AG04450 (cell line): ENCODE measurements around the gene MPND. TPM values are rescaled to one million over a fixed set of nuclear protein-coding genes. Genes with fewer than 3 reads are reported as not detected.
A peak's percentile ranks its signal among the peaks of the same experiment; 100 is the strongest.

Experiments
- CTCF ChIA-PET: fragments of 300-600, 350-600 bp; formaldehyde crosslinking; extraction: SDS; loops from one replicate; lab custom pipeline; 2022; ENCODE audit warnings: antibody characterized with exemption, inconsistent platforms; lab: Charles Lee
- POLR2A ChIA-PET: fragments of 350-600 bp; formaldehyde crosslinking; extraction: SDS; loops from one replicate; lab custom pipeline; 2021; ENCODE audit warnings: antibody characterized with exemption, inconsistent platforms; lab: Yijun Ruan, JAX
- DNase-seq: peaks from one replicate; pipeline ENCODE4 v3.0.0-alpha.2; 2011; ENCODE audit warnings: low read depth, low spot score
- H3K27ac ChIP-seq: one replicate; pipeline ENCODE4 v1.5.1; 2012; ENCODE audit warnings: low read depth, low read length, control low read depth
- H3K27me3 ChIP-seq: one replicate; pipeline ENCODE4 v1.6.0; 2012; ENCODE audit warnings: low read length; ENCODE audit not compliant: control insufficient read depth, insufficient read depth
- H3K4me3 ChIP-seq: 2 replicates; pipeline ENCODE4 v1.5.1; 2011; ENCODE audit warnings: mild to moderate bottlenecking, low read depth, low read length, control low read depth
- H3K9me3 ChIP-seq: 2 replicates; pipeline ENCODE4 v1.5.1; 2012; ENCODE audit warnings: low read length; ENCODE audit not compliant: control insufficient read depth, insufficient read depth
- CTCF ChIP-seq: IDR thresholded peaks from 2 replicates; pipeline ENCODE4 v1.5.1; 2011; ENCODE audit warnings: low read depth, low read length, control low read depth, inconsistent platforms
- polyA plus RNA-seq: library from polyadenylated mRNA; depleted of rRNA; stranded (reverse); fragments of >200 nt; gene quantifications from 2 replicates; pipeline ENCODE4 v1.2.3, GENCODE V29; 2011

MPND gene
- polyA plus RNA-seq, 1 experiment = 5.1 TPM

GRCh38 chr19:4367781-4368127 is 24.4 kb downstream of the MPND start:
- Histone ChIP-seq H3K4me3 (no peak overlapping the region), H3K27ac (no peak overlapping the region), H3K9me3 (no peaks in the 10 kb centered on the region; the same call in 1 of the 2 replicates), H3K27me3 (no peaks in the 10 kb centered on the region)
- no peak for TF ChIP-seq CTCF
- DNase-seq = no peak
- CTCF ChIA-PET = interaction anchor here (1.4 kb wide), 1 partner anchor 16 kb away, joined by 3 read pairs; no protein-coding TSS in a partner anchor
- POLR2A ChIA-PET = no interaction called here

- POLR2A ChIA-PET = interaction anchor here (0.6 to 0.9 kb wide), 2 partner anchors 30 to 76 kb away, joined by 3 to 4 read pairs; no protein-coding TSS in a partner anchor
- no peak overlapping the region for H3K4me3 ChIP-seq
- no peak for TF ChIP-seq CTCF
- H3K9me3 ChIP-seq = no peaks in the 10 kb centered on the region; the same call in 1 of the 2 replicates
- no peak overlapping the region for H3K27ac ChIP-seq
- no peak for DNase-seq
- CTCF ChIA-PET = interaction anchor here (1.4 kb wide), 1 partner anchor 16 kb away, joined by 3 read pairs; no protein-coding TSS in a partner anchor
- H3K27me3 ChIP-seq = no peaks in the 10 kb centered on the region
These were observed 24.9 kb downstream of the MPND start for GRCh38 chr19:4368128-4368820.

GRCh38 chr19:4369109-4369887 is 25.9 kb downstream of the MPND start:
- ChIA-PET CTCF (interaction anchor here (1.0 to 1.1 kb wide), 2 partner anchors 16 kb away, joined by 3 to 4 read pairs; no protein-coding TSS in a partner anchor), POLR2A (interaction anchor here (0.9 kb wide), 1 partner anchor 75 kb away, joined by 3 read pairs; no protein-coding TSS in a partner anchor)
- no peak for DNase-seq
- TF ChIP-seq CTCF = no peak
- Histone ChIP-seq H3K9me3 (no peaks in the 10 kb centered on the region; the same call in 1 of the 2 replicates), H3K4me3 (no peak overlapping the region), H3K27ac (peak overlapping the region; percentile 39), H3K27me3 (no peaks in the 10 kb centered on the region)

GRCh38 chr19:4369888-4370260 is 26.5 kb downstream of the MPND start:
- Histone ChIP-seq H3K9me3 (no peaks in the 10 kb centered on the region; the same call in 1 of the 2 replicates), H3K27me3 (no peaks in the 10 kb centered on the region), H3K27ac (no peak overlapping the region), H3K4me3 (no peak overlapping the region)
- TF ChIP-seq CTCF = peak; percentile 48
- ChIA-PET CTCF (interaction anchor here (1.0 to 1.1 kb wide), 2 partner anchors 16 to 17 kb away, joined by 3 to 4 read pairs; no protein-coding TSS in a partner anchor), POLR2A (no interaction called here)
- DNase-seq = no peak
